Psoas muscle (tissue), 8 donors: ENCODE measurements around the gene CSNK2B. TPM values are rescaled to one million over a fixed set of nuclear protein-coding genes. Genes with fewer than 3 reads are reported as not detected.

Experiments
- ATAC-seq, 4 donors: fragments of 200-7000 bp; cut with Tn5 transposase; one replicate each; pipeline ENCODE4 v1.9.1; 2020; ENCODE audit warnings: moderate library complexity in 3 of 4, mild to moderate bottlenecking in 2 of 4
- DNase-seq, 2 donors: peaks; one replicate each; pipeline ENCODE4 v3.0.0-alpha.2; 2020
- H3K27ac ChIP-seq: fragments of 200-600 bp; one replicate; pipeline ENCODE4 v1.8.0; 2022
- H3K27me3 ChIP-seq, 3 donors: fragments of 200-600 bp in 1 of 3; one replicate each; pipeline versions ENCODE4 v1.6.1 to v1.8.0; 2013 to 2022; ENCODE audit warnings: low read length in 2 of 3, mild to moderate bottlenecking in 2 of 3, moderate library complexity in 1 of 3; ENCODE audit not compliant: insufficient read depth in 3 of 3
- H3K36me3 ChIP-seq, 2 donors: fragments of 200-600 bp in 1 of 2; one replicate each; pipeline versions ENCODE4 v1.6.1 to v1.8.0; 2013 to 2022; ENCODE audit warnings: low read depth in 1 of 2, mild to moderate bottlenecking in 1 of 2, moderate library complexity in 1 of 2; ENCODE audit not compliant: insufficient read depth in 1 of 2
- H3K4me1 ChIP-seq: fragments of 200-600 bp; one replicate; pipeline ENCODE4 v1.8.0; 2022
- H3K4me3 ChIP-seq: fragments of 200-600 bp; one replicate; pipeline ENCODE4 v1.8.0; 2022; ENCODE audit warnings: mild to moderate bottlenecking
- H3K9me3 ChIP-seq: fragments of 200-600 bp; one replicate; pipeline ENCODE4 v1.8.0; 2022
- WGBS, 3 donors: extraction: QIAGEN DNeasy Blood & Tissue Kit; methylation state at CpG; one replicate each; pipeline versions ENCODE4 v1.1.6 to v1.1.7; 2013; 5-methylcytosine and 5-hydroxymethylcytosine counted together
- intact Hi-C, 2 donors: fragments of 100-400 bp; cut with DNase I; formaldehyde crosslinking; loops; one replicate each; pipeline versions ENCODE4 v1.11.0 to v1.14.2; 2022
- polyA plus RNA-seq, 3 donors: library from polyadenylated mRNA; stranded (reverse); fragments of 200-250 nt; gene quantifications; one replicate each; pipeline ENCODE4 v1.2.3, GENCODE V29; 2013
- total RNA-seq, 4 donors: library from RNA; stranded (reverse); fragmentation: NEBNext Ultra II Directional in 2 of 4; extraction: Animal tissue kit (Norgen Biotek cat#: 25700) in 2 of 4; gene quantifications; one replicate each; pipeline versions ENCODE4 v1.2.1 to v1.2.4, GENCODE V29; 2021 to 2023
- TF ChIP-seq, protein P1 (sequence below): fragments of 200-600 bp; IDR thresholded peaks from one replicate; pipeline ENCODE4 v1.8.0; 2022; ENCODE audit warnings: antibody characterized with exemption
- donor health status: healthy with polysubstance abuse.
- donor health status: DM: no; HTN: no; CAD: no; lungs with moderate emphysema.
- donor health status: Bipolar disorder and iron deficiency.
- donor health status: healthy.
- donor health status: DM: yes; HTN: yes; CAD: no.
- donor health status: DM: no; HTN: no; CAD: no.
- donor health status: DM: no; HTN: no; CAD: no.
- donor health status: DM: yes; HTN: yes; CAD: no.

The CSNK2B gene
- total and polyA plus RNA-seq, 7 donors: 102 to 208 (median 129) TPM

DNA sequence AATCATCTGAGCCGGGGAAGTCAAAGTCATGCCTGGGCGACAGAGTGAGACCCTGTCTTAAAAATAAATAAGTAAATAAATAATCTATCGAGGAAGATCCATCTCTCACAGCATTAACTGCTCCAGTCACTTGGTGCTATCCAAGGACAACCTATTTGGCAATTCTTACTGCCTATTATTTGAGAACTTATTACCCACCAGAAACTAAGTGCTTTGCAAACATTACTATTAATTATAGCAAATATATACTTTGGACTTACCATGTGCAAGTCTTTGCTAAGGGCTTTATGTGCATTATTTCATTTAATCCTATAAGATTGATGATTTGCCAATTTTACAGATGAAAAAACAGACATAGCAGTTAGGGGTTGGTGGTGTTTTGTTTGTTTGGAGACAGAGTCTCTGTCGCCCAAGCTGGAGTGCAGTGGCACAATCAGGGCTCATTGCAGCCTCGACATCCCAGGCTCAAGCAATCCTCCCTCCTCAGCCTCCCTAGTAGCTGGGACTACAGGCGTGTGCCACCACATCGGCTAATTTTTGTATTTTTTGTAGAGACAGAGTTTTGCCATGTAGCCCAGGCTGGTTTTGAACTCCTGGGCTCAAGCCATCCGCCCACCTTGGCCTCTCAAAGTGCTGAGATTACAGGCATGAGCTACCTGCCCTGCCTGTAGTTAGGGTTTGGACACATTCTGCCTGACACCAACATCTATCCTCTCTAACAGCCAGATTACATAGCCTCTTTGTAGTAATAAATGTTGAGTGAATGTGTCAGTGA lies 11.1 kb upstream of the CSNK2B start:
- WGBS, 3 donors: 92 to 94% (median 92%) methylated on average over 8 of the region's 8 CpGs
- TF ChIP-seq, protein P1, sequence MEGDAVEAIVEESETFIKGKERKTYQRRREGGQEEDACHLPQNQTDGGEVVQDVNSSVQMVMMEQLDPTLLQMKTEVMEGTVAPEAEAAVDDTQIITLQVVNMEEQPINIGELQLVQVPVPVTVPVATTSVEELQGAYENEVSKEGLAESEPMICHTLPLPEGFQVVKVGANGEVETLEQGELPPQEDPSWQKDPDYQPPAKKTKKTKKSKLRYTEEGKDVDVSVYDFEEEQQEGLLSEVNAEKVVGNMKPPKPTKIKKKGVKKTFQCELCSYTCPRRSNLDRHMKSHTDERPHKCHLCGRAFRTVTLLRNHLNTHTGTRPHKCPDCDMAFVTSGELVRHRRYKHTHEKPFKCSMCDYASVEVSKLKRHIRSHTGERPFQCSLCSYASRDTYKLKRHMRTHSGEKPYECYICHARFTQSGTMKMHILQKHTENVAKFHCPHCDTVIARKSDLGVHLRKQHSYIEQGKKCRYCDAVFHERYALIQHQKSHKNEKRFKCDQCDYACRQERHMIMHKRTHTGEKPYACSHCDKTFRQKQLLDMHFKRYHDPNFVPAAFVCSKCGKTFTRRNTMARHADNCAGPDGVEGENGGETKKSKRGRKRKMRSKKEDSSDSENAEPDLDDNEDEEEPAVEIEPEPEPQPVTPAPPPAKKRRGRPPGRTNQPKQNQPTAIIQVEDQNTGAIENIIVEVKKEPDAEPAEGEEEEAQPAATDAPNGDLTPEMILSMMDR: no peak
- Histone ChIP-seq H3K4me1 (peaks cover 38% of the 10 kb centered on the region), H3K9me3 (no peaks in the 10 kb centered on the region), H3K27ac (no peak overlapping the region), H3K4me3 (no peak overlapping the region), H3K36me3 (peaks cover 2 to 37% of the 10 kb centered on the region in 2 donors), H3K27me3 (no peaks in the 10 kb centered on the region)
- DNase-seq (no peak), ATAC-seq (no peak)
- intact Hi-C loops: no loop called here

DNA sequence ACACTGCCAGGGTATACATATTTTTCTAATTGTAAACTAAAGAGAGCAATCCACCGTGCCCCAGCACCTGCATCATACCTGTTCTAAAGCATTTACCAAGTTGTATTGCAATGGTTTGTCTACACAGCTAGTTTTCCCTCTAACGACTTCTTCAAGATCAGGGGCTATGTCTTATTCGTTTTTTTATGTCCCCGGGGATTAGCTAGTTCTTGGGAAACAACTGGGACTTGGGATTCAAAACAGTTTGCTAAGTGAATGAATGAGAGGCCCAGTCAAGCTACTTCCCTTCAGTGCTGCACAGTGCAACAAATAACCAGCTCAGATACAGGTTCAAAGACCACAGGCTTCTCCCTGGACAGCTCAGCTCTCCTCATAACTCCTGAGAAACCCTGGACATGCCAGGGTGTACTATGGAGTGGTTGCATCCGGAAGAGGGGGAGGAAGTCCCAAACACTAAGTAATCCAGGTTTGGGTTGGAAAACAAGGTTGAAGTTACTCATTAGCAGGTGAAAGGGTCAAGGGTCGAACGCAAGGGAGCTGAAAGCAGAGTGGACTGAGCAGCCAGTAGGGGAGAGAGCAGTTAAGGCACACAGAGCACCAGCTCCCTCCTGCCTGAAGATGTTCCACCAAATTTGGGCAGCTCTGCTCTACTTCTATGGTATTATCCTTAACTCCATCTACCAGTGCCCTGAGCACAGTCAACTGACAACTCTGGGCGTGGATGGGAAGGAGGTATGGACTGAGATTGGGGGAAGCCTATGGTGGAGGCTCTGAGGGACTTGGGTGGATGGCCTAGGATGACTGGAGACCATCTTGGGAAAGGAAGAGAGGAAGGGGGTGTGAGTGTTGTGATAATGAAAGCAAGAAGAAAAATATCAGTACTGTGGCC lies 10.3 kb upstream of the CSNK2B start, which contains the start of gene APOM:
Gene APOM, plus strand, starts transcription at position 546 of the 889 bp plus-strand sequence. Its CDS starts 73 bp downstream, at position 619.
- H3K4me1 ChIP-seq: peaks cover 41% of the 10 kb centered on the region

DNA sequence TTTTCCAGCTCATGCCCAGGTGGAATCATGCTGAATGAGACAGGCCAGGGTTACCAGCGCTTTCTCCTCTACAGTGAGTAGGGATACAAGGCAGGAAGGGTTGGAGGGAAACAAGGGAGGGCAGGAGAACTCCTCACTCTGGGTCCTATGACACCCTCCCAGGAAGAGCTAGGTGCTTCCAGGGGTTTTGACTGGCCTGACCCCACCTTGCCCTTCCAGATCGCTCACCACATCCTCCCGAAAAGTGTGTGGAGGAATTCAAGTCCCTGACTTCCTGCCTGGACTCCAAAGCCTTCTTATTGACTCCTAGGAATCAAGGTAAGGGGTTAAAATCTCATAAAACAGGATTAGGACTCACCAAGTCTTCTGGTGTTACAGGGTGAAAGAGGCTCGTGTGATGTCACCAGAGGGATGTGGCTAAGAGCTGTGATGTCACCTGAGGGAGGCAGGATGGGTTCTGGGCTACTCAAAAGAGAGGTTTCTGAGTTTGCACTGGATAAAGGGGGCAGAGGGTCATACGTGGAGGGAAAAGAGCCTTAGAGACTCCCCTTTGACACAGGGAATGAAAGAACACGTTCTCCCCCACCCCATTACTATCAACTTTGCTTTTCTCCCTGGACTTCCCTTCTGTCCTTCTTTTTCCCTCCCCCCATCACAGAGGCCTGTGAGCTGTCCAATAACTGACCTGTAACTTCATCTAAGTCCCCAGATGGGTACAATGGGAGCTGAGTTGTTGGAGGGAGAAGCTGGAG lies 8.3 kb upstream of the CSNK2B start:
- no peak overlapping the region for H3K4me3 ChIP-seq
- ATAC-seq (no peak), DNase-seq (no peak)
- TF ChIP-seq, protein P1: no peak
- no peaks in the 10 kb centered on the region for H3K27me3 ChIP-seq
- no peaks in the 10 kb centered on the region for H3K9me3 ChIP-seq
- no peak overlapping the region for H3K27ac ChIP-seq
- peaks cover 3 to 33% of the 10 kb centered on the region in 2 donors for H3K36me3 ChIP-seq
- intact Hi-C loops: no loop called here
- peaks cover 37% of the 10 kb centered on the region for H3K4me1 ChIP-seq
- WGBS, 3 donors: 70 to 73% (median 71%) methylated on average over 6 of the region's 6 CpGs

More for the DNA sequence above, 10.3 kb upstream of the CSNK2B start, which contains the start of gene APOM:
- Histone ChIP-seq H3K27ac (no peak within 1 kb of the TSS), H3K36me3 (peaks cover 2 to 28% of the 10 kb centered on the region in 2 donors), H3K9me3 (no peaks in the 10 kb centered on the region), H3K4me3 (no peak within 1 kb of the TSS), H3K27me3 (no peaks in the 10 kb centered on the region)
- TF ChIP-seq, protein P1: no peak
- 79 to 82% (median 79%) methylated on average over 8 of the region's 8 CpGs for WGBS, 3 donors
- DNase-seq: no peak
- ATAC-seq: no peak
- intact Hi-C loops: no loop called here

DNA sequence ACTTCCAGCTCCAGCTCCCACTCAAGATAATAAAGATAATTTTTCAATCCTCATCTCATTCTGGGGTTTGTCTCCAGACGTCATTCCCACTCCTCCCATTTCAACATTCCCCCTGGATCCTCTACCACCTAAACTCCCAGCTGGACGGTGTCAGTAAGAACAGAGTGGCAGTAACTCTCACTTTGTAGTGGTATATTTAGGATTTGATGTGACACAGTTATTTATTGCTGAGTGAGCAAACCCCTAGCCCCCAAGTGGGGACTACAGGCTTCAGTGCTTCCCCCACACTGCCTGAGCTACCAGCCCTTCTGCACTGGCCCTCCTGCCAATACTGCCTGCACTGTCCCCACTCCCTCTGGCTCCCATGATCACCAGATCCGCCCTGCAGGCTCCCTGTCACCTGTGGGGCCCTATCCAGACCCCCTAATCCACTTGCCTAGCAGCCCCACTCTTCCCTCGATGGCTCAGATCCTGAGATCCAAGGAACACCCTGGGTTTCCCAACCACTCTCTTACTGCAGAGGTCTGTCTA lies 7.7 kb upstream of the CSNK2B start:
- Histone ChIP-seq H3K4me1 (peaks cover 43% of the 10 kb centered on the region), H3K27me3 (no peaks in the 10 kb centered on the region), H3K9me3 (no peaks in the 10 kb centered on the region), H3K27ac (peak overlapping the region; percentile 23), H3K4me3 (peak overlapping the region; percentile 79), H3K36me3 (peaks cover 3 to 39% of the 10 kb centered on the region in 2 donors)
- intact Hi-C loops: no loop called here
- TF ChIP-seq, protein P1: no peak
- DNase-seq: no peak
- ATAC-seq: no peak
- 59 to 84% (median 69%) methylated on average over 4 of the region's 4 CpGs for WGBS, 3 donors
